Stimulated activated CD8-positive, alpha-beta memory T cell treated with anti-CD3 and anti-CD28 coated beads, Interleukin-7, amount 100 ng/mL, for 1 hour (primary cell): ENCODE data around the gene RPRML.
"Not testable (repeated sequence)": the region's sequence is repeated elsewhere in the genome, so short reads cannot be mapped to it uniquely, and the experiment has no call there.

Experiments
- DNase-seq, 2 donors: peaks; one replicate each; pipeline ENCODE4 v3.0.0-alpha.2; 2020; ENCODE audit warnings: low read depth in 2 of 2

Gene RPRML

DNA sequence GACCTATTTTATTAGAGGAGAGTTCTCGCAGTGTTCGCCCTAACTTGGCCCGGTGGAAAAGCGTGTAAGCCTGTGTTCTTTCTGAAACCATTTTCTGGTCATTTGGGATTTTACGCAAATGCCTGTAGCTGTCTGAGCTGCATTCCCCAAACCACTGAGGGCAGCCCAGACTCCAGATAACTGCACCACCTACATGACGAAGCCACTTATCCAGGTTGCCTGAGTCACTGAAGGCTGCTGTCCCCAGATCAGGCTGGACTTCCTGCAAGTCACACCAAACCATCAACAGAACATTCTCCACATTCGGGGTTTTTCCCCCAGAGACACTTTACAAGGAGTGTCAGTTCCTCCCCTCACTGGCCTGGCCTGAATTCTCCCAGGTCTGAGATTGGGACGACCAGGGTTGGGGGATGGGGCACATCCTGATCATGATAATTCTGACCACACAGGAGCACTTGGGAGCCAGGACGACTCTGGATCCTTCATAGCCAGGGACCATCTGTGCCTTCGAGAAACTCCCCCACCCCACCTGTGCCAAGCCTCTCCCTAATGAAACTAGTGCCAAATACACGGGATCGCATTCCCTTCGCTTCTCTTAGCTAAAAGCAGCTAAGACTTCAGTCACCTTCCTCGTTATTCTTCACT lies 2.3 kb downstream of the RPRML start:
- DNase-seq = no peak

DNA sequence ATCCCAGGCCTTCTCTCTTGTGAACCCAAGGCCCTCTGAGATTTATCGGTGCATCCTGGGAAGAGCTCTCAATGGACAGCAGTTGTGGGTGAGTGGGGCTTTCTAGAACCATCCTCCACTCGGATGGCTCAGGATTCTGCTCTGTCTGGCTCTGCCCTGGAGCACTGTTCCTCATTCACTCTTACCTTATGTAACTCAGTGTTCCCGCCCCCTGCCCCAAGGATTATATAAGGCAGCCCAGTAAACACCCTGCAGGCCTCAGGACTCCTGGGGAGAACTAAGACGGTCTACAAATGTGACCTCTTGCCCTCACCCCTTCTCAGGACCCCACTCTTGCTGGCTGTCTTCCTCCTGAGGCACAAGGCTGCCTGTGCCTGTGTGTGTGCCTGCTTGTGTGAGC lies 3.8 kb downstream of the RPRML start:
- DNase-seq = no peak

DNA sequence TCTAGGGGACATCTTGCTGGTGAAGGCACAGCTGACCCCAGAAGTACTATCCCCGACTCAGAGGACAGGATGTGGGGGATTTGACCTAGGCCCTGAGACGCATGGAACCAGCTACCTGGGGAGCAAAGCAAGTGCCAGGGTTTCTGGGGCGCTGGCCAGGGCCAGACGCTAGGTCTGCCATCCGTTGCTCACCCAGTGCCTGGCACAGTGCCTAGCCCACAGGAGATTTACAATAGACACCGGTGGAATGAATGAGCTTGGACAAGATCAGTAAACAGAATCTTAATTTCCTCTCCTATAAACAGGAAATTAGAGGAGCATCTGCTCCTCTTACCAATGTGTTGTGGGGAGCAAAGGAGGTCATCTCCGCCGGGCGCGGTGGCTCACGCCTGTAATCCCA lies 5.0 kb downstream of the RPRML start:
- no peak for DNase-seq

DNA sequence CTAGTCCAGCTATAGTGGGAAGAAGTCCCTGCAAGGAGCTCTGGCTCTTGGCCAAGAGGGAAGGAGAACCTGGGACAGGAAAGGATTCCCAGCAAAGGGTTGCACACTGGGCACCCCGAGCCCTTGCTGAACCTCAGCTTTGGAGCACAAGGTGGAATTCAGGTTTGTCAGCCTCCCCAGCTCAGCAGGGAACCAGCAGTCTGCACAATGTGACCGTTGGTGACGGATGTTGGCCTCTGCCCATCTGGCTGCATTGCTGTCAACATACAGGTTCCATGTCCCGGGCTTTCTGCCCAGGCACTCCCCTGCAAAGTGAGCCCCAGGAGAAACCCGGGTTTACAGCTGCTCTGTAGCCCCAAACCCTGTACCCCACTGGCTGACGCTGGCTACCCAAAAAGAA lies 6.7 kb downstream of the RPRML start:
- DNase-seq = no peak

DNA sequence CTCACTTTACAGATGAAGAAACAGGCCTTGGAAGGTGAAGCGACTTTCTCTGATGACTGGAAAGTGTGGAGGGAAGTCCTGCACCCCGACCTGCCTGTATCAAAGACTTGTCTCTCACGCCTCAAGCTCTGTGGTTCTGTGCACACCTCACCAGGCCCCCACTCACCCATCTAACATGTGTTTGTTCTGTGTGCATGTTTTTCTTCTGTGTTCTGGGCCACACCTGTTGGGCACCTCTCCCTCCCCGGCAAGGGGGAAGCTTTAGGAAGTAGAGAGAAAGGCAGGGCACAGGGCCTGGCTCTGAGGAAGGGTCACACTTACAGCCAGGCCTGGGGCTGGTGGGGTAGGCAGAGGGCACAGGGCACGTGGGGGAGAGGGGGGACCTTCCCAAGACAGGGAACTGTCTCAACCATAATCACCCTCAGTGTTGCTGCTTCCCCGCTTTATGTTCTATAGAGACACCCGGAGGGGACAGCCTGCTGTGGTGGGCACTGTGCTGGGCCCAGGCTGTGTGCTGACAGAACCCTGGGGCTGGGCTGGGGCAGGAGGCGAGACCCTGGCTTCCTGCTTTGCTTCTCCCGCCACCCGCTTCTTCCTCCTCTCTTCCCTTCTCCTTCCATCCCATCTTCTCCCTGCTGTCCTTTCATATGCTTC lies 7.3 kb downstream of the RPRML start:
- no peak for DNase-seq

DNA sequence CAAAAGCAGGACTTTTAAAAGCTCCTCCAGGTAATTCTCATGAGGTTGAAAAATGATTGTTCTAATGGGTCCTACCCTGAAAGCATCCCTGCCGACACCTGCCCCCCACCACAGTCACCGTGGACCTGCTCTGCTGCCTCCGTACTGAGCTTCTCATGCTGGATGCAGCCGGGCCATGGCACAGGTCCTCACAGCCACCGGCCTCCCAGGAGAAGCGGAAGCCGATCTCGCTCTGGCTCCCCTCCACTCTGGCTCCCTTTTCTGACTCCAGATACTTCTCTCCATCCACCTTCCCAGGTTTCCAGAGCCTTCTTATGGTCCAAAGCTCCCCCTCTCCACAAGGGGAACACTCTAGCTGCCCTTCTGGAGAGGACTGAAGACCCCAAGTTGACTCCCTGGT lies 10.2 kb downstream of the RPRML start:
- DNase-seq = no peak

DNA sequence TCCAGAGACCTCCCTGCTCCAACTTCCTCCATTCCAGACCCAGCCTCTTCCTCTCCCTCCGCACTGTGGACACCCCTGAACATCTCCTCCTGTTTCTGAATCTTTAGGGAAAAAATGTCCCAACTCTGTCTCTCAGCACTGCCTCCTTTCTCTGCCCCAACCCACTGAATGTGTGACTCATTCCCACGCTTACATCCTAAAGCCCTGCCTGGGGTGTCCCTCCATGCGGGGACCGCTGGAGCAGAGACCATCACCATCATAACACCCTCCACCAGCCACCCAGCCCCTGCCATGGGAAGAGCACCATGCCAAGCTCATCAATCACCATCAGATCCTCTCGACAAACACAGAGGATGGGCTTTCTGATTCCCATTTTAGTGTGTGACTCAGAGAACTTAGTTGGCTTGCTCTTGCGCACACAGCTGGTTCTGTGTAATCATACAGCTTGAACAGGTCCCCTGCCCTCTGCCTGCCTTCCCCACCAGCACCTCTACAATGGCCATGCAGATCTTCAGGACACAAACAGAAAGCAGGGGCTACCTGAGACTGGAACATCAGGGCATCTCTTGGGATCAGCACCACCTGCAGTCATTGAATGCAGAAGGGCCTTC lies 10.7 kb downstream of the RPRML start:
- no peak for DNase-seq

DNA sequence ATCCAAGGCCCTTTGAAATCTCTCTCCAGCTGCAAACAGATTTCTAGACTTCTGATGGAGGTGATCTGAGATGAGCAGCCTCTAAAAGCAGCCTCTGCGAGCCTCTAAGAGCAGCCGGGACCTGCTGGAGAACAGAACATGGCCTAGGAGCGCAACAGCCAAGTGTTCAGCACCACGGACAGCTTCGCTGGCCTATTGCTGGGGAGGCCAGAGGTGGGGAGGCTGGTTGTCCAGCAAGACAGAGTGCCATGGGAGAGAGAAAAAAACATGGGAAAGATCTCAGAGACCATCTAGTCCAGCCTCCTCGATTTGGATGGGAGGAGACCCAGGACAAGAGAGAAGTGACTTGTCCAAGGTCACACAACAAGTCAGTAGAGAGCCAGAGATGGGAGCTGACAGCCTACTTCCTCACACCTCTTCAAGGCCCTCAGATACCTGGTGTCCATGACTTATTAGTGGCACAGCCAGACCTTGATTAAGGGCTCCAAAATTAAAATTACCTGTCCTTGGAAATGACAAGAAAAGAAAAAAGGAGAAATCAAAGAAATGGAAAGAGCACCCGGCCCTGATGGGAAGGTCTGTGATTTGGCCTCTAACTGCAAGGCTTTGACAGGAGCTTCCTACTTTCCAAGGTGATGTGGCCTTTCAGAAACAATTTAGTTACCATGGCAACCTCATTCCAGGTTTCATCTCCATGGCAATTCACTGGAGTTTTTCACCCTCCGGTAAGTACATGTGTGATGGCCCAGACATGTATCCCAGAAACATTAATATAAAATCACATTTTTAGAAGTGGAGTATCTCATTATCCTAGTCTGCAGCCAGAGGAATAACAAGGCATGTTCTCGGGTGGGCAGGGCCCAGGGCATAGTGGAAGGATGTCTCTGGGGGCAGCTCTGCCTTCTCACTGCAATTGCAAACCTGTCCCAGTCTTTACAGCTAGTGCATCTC lies 14.5 kb downstream of the RPRML start:
- no peak for DNase-seq

DNA sequence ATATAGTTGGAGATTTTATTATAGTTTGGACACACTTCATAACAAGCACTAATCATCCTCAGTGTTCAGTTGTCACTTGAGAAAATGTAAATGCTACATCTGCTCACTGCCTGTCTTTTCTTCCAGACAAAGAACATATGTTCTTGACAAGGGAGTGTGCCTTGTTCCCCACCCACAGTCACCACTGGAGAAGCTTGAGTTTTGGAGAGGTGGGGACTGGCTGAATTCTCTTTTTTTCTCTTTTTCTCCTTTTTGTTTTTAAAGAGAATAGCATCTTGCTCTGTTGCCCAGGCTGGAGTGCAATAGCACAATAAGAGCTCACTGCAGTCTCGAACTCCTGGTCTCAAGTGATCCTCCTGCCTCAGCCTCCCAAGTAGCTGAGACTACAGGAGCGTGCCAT lies 15.5 kb downstream of the RPRML start:
- DNase-seq = no peak

DNA sequence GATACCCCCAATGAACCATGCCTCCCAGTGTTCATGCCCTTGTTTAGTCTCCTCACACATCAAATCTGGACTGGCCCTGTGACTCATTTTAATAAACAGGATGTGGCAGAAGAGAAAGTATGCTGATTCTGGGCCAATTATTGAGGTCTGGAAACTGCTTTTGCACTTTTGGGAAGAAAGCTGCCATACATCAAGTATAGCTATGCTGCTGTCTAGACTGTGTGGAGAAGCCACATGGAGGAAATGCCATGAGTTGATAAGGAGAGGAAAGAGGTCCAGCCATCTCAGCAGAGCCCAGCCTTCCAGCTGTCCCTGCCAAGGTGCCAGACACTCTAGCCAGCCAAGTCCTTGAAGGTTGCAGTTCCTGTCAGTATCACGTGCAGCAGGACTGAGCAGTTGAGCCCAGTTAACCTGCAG lies 16.7 kb downstream of the RPRML start:
- no peak for DNase-seq

DNA sequence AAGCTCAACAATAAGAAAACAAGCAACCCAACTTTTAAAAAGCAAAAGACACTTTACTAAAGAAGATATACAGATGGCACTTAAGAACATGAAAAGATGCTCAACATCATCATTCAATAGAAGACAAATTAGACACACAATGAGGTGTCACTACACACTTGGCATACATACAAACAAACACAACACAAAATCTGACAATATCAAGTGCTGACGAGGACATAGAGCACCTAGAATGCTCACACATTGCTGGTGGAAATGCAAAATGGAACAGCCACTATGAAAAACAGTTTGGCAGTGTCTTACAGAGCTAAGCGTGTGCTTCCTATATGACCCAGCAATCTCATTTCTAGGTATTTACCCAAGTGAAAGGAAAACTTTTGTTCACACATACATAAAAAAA lies 18.9 kb downstream of the RPRML start:
- DNase-seq = no peak

DNA sequence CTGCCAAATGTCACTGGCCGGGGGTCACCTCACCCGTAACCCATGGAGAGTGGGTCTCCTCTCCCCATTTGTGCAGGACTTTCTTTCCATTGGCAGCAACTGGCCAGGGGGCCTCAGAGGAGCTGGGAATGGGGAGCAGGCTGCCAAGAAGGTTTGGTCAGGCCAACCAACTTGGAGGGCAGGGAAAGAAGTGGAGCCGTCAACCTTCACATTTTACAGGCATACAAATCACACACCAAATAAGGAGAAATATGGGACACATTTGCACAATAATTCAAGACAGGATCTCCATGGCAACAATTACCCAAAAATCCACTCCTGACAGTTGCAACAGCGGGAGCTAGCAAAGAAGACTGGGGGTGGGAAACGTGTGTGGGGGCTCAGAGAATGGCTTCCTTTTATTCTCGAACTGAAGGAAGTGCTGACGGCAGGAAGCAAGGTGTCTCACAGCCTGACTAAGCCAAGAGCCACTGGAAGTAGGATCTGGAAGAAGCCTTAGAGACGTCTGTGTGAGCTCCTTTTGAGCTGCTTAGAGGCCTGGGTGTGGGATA lies 20.9 kb downstream of the RPRML start:
- DNase-seq = no peak

DNA sequence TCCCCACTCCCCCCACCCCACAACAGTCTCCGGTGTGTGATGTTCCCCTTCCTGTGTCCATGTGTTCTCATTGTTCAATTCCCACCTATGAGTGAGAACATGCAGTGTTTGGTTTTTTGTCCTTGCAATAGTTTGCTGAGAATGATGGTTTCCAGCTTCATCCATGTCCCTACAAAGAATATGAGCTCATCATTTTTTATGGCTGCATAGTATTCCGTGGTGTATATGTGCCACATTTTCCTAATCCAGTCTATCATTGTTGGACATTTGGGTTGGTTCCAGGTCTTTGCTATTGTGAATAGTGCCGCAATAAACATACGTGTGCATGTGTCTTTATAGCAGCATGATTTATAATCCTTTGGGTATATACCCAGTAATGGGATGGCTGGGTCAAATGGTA lies 25.9 kb downstream of the RPRML start:
- not testable (repeated sequence) for DNase-seq

DNA sequence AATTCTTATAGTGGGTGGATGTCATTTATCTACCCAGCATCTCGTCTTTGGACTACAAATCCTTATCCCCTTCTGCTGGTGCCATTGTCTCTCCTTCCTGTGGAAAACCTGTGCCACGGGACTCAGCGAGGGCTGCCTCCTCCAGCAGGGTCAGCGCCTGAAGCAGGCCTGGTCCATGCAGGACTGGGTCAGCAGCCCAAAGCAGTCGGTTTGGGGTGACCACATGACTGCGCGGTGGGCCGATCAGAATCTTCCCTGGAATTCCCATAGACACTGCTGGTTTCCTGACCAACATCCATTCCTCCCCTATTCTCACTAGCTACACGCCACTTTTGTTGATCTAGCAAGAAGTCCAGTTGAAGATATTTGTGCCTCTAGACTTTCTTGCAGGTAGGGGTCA lies 26.9 kb downstream of the RPRML start:
- no peak for DNase-seq

DNA sequence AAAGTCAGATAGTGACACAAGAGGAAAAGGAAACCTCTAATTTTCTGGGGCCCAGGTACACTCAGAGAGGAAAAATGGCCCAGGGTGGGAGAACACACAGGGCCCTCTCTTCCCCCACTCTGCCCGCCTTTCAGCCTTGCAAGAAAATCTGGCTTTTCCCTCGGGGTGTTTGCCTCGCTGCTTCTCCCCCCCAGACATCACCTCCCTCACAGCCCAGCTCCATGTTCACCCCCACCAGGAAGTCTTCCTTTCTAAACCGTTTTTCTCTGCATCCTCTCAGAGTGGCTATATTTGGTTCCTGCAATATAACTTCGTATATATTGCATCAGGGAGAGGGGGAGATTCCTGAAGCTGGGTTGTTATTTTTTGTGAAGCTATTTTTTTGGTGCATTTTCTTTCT lies 27.3 kb downstream of the RPRML start:
- DNase-seq = no peak

DNA sequence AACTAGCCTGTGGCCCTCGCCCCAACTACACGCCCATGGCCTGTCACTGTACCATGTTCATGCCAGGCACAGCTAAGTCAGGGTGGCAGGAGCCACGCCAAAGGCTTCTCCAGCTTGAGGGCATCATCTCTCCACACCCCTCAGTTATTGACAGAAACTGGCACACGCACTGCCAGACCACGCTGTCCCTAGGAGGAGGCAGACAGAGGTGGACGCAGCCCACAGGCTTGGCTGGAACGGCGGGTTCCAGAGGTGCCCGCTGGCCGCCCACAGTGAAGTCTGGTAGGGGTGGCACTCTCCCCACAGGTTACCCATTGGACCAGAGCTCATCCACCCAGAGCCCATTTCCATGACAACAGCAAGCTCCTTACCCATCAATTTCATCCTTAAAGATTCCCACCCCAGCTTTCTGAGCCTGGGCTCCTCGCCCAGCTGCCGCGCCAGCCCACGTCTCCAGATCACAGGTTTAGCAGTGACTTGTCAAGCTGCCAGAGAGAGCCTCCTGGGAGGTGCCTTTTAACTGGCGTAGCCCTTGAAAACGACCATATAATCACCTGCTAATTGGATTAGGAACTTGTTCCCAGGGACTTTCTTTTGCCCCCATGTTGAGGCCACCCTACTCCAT lies 27.9 kb downstream of the RPRML start:
- no peak for DNase-seq

DNA sequence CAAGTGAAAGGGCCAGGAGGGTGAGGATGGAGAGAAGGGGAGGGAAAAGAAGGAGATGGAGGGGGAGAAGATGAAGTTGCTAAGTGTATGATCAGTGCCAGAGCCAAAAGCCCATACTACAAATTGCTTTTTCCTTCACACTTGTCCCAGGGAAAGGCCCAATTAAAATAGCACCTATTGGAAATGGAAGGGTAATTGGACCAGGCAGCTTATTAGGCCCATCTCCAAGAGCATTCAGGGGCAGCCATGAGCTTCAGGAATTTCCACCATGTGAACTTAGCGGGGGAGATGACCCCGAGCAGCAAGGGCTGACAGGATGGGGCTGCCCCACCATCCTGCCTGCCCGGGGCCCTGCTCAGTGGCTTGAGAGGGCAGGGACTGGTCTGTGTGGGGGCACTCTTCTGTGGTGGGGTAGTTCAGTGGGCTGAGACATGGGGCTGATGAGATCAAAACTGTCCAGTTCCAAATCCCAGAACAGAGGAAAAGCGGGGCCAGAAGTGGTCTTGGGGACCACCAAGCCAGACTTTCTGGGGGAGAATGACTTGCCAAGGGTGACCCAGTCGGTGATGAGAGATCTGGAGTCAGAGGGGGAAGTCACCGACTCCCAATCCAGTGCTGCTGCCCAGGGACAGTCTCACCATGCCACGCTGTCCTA lies 28.6 kb downstream of the RPRML start:
- DNase-seq = no peak

DNA sequence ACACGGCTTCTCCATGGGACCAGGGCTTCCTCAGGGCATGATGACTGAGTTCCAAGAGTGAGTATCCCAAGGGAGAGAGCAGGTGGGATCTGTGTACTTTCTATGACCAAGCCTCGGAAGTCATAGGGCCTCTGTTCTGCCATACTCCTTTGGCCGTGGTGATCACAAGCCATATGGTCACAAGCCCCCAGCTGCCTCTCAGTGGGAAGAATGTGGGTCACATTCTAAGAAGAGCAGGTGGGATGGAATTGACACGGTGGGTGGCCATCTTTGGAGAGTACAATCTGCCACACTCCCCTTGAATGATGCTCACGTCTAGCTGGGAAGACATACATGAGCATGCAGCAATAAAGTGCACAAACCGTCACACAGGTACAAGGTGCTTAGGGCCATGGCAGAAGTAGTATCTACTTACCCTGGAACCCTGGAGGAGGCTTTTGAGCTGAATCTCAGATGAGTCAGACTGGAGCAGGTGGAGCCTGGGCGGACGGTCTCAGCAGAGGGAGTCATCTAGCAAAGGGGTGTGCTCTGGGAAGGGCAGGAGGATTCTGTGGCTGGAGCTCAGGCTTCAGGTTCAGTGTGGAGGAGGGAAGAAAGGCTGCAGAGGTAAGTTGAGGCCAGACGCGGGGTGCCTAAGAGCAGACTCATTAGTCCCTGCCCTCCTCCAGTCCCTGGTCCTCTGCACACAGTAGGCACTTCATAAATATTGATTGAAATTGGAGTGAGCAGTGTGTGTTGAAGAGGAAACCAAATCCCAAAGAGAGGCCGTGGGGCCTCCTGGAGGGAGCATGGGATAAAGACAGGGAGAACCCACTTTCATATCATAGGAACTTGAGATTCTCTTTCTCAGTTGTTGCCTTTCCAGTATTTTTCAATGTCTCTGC lies 29.5 kb downstream of the RPRML start:
- no peak for DNase-seq

DNA sequence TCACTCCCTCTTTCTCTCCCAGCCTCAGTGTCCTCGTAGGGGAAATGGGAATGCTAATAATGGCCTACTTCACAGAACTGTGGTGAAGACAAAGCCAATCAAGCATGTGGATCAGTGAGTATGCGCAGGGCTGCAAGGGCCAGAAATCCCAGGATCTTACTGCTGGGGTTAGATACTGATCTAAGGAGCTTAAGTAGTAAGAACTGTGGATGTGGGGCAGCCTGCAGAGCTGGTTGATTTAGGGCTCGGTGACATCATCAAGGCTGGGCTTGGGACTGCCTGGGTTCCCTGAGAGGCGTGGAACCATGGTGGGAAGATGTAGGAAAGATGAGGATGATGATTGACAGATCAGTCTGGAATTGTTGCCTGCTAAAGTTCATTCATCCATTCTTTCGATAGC lies 30.5 kb downstream of the RPRML start:
- DNase-seq = no peak

DNA sequence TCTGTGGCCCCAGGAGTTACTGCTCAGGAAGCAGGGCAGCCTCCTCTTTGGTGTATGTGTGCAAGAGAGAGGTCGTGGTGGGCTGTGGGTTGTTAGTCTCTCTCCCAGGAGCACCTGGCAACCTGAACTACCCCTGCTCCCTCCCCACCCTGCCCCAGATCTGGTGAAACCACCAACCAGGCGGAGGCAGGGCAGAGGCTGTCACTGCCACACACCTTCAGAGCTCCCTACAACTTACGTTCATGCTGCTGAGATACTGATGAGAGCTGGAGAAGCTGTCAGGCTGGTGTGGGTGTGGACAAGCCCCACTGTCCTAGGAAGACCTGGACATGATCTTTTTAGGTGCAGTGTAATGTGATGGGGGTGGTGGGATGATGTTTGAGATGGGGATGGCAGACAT lies 31.8 kb downstream of the RPRML start:
- DNase-seq = no peak
